Testis (tissue), 2 donors: Measurements from ENCODE around the gene PLCXD3.

Experiments
- CTCF ChIP-seq, 3 experiments: fragments of 450-650 bp in 2 of 3; fragments of 200-600 bp in 1 of 3; sonication (generic) in 1 of 3; IDR thresholded peaks; one replicate each; pipeline ENCODE4 v1.5.1; 2016 to 2019; ENCODE audit warnings: antibody characterized with exemption in 3 of 3, mild to moderate bottlenecking in 2 of 3, moderate library complexity in 1 of 3
- POLR2A ChIP-seq: fragments of 450-650 bp; IDR thresholded peaks from one replicate; pipeline ENCODE4 v1.6.1; 2017; ENCODE audit warnings: antibody characterized with exemption, mild to moderate bottlenecking, moderate library complexity

GRCh38 chr5:41399839-41400238 is 110.6 kb downstream of the PLCXD3 start:
- TF ChIP-seq CTCF (IDR thresholded peaks at IDR 0.05) (no peak), POLR2A (no peak)
